Measurements from ENCODE around the gene TNFSF4. TPM values are rescaled to one million over a fixed set of nuclear protein-coding genes. Genes with fewer than 3 reads are reported as not detected.

TNFSF4 gene
- total and polyA plus RNA-seq, 4 donors, result 0.49 to 4.0 (median 2.5) TPM; not detected in 1

DNA sequence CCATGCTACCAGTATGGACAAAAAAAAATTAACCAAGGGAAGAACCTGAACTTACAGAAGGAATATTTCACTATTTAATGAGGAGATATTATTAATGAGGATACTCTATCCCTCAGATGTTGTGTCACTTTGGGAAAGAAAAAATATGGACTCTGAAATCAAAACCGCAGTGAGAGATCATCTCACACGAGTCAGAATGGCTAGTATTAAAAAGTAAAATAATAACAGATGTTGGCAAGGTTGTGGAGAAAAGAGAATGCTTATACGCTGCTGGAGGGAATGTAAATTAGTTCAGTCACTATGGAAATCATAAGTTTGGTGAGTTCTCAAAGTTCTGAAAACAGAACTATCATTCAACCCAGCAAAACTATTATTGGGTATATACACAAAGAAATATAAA lies 30.9 kb downstream of the TNFSF4 start:
- no peaks in the 10 kb centered on the region for H3K4me1 ChIP-seq (ENCODE audit: control insufficient read depth in 1 of 2, insufficient read depth in 2 of 2, low read length in 2 of 2)
- no peak for DNase-seq
- intact Hi-C loops (cut with DNase I), result no loop called here
- H3K4me3 ChIP-seq (ENCODE audit: low read length in 2 of 2), result no peak overlapping the region
- no peak overlapping the region for H3K27ac ChIP-seq (ENCODE audit: low read depth in 1 of 2, low read length in 2 of 2)
- H3K36me3 ChIP-seq (ENCODE audit: control insufficient read depth in 1 of 2, insufficient read depth in 2 of 2, low read length in 1 of 2), result no peaks in the 10 kb centered on the region
- no peaks in the 10 kb centered on the region for H3K27me3 ChIP-seq (ENCODE audit: control insufficient read depth in 1 of 2, insufficient read depth in 2 of 2, low read length in 1 of 2)
- ATAC-seq (ENCODE audit: low FRiP score), result no peak
- H3K9me3 ChIP-seq (ENCODE audit: control insufficient read depth, low read length), result peaks cover 5% of the 10 kb centered on the region
- 86 to 91% methylated on average over 3 of the region's 3 CpGs for WGBS, 2 donors

DNA sequence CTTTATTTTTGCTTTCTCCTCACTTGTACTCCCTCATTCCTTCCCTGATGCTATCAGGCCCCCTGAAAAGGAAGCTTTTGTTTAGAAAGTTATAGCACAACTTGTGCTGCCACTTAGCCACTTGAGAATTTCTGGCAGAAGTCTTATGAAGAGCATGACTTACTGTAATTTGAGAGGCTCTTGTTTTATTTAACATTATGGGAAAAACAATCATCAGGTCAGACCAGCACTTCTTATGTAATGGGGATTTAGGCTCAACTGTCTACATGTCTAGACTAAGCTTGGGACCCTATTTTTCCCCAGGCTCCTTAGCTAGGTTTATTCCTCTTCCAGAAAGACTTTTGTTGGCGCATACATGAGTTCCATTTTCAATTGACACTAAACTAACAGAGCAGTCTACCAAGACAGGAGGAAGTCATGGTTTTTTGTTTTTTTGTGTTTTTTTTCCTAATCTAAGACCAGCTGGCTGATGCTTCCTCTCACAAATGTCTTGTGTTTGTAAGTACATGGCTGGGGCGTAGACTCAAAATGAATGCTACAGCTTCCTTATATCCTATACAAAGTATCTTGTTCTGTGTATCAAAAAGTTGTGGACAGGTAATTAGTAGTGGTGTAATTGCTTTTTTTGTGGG lies 31.5 kb downstream of the TNFSF4 start:
- no peak overlapping the region for H3K27ac ChIP-seq (ENCODE audit: low read depth in 1 of 2, low read length in 2 of 2)
- no peak for ATAC-seq (ENCODE audit: low FRiP score)
- no peak for DNase-seq
- intact Hi-C loops (cut with DNase I), result no loop called here
- WGBS, 2 donors, result 95 to 96% methylated on average over 2 of the region's 2 CpGs
- no peaks in the 10 kb centered on the region for H3K4me1 ChIP-seq (ENCODE audit: control insufficient read depth in 1 of 2, insufficient read depth in 2 of 2, low read length in 2 of 2)
- no peaks in the 10 kb centered on the region for H3K27me3 ChIP-seq (ENCODE audit: control insufficient read depth in 1 of 2, insufficient read depth in 2 of 2, low read length in 1 of 2)
- no peaks in the 10 kb centered on the region for H3K36me3 ChIP-seq (ENCODE audit: control insufficient read depth in 1 of 2, insufficient read depth in 2 of 2, low read length in 1 of 2)
- H3K9me3 ChIP-seq (ENCODE audit: control insufficient read depth, low read length), result peaks cover 5% of the 10 kb centered on the region
- H3K4me3 ChIP-seq (ENCODE audit: low read length in 2 of 2), result no peak overlapping the region

DNA sequence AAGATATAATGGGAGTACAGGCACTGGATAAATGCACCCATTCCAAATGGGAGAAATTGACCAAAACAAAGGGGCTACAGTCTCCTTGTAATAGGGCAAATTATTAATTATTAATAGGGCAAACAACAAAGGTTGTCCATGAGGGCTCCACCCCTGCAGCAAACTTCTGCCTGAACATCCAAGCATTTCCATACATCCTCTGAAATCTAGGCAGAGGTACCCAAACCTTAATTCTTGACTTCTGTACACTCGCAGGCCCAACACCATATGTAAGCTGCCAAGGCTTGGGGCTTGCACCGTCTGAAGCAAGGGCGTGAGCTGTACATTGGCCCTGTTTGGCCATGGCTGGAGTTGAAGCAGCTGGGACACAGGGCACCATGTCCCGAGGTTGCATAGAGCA lies 33.7 kb downstream of the TNFSF4 start:
- 85 to 90% methylated on average over 4 of the region's 4 CpGs for WGBS, 2 donors
- no peak overlapping the region for H3K27ac ChIP-seq (ENCODE audit: low read depth in 1 of 2, low read length in 2 of 2)
- peaks cover 5% of the 10 kb centered on the region for H3K9me3 ChIP-seq (ENCODE audit: control insufficient read depth, low read length)
- intact Hi-C loops (cut with DNase I), result no loop called here
- no peak for DNase-seq
- no peaks in the 10 kb centered on the region for H3K27me3 ChIP-seq (ENCODE audit: control insufficient read depth in 1 of 2, insufficient read depth in 2 of 2, low read length in 1 of 2)
- no peak overlapping the region for H3K4me3 ChIP-seq (ENCODE audit: low read length in 2 of 2)
- ATAC-seq (ENCODE audit: low FRiP score), result no peak
- H3K4me1 ChIP-seq (ENCODE audit: control insufficient read depth in 1 of 2, insufficient read depth in 2 of 2, low read length in 2 of 2), result no peaks in the 10 kb centered on the region
- no peaks in the 10 kb centered on the region for H3K36me3 ChIP-seq (ENCODE audit: control insufficient read depth in 1 of 2, insufficient read depth in 2 of 2, low read length in 1 of 2)

DNA sequence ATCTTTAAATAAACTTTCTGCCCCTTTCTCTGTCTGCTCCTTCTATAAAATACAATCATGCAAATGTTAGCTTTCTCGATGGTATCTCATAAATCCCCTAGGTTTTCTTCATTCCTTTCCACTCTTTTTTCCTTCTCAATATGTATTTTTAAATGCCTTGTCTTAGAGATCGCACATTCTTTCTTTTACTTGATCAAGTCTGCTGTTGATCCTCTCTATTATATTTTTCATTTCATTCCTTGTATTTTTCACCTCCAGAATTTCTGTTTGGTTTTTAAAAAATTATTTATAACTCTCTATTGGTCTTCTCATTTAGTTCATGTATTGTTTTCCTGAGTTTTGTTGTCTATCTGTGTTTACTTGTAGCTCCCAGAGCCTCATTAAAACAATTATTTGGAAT lies 36.0 kb downstream of the TNFSF4 start:
- no peaks in the 10 kb centered on the region for H3K4me1 ChIP-seq (ENCODE audit: control insufficient read depth in 1 of 2, insufficient read depth in 2 of 2, low read length in 2 of 2)
- H3K36me3 ChIP-seq (ENCODE audit: control insufficient read depth in 1 of 2, insufficient read depth in 2 of 2, low read length in 1 of 2), result no peaks in the 10 kb centered on the region
- H3K9me3 ChIP-seq (ENCODE audit: control insufficient read depth, low read length), result peaks cover 5% of the 10 kb centered on the region
- no peak for ATAC-seq (ENCODE audit: low FRiP score)
- no peak overlapping the region for H3K4me3 ChIP-seq (ENCODE audit: low read length in 2 of 2)
- H3K27me3 ChIP-seq (ENCODE audit: control insufficient read depth in 1 of 2, insufficient read depth in 2 of 2, low read length in 1 of 2), result no peaks in the 10 kb centered on the region
- no peak overlapping the region for H3K27ac ChIP-seq (ENCODE audit: low read depth in 1 of 2, low read length in 2 of 2)
- WGBS, 2 donors, result 80 to 84% methylated on average over 2 of the region's 2 CpGs
- DNase-seq, result no peak
- intact Hi-C loops (cut with DNase I), result no loop called here

DNA sequence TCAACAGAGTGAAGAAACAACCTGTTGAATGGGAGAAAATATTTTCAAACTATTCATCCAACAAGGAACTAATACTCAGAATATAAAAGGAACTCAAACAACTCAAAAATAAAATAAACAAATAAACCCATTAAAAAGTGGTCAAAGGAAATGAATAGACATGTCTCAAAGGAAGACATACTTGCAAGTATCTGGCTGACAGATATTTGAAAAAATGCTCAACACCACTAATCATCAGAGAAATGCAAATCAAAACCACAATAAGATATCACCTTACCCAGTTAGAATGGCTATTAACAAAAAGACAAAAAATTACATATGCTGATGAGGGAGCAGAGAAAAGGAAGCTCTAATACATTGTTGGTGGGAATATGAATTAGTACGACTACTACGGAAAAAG lies 38.2 kb downstream of the TNFSF4 start:
- Histone ChIP-seq H3K4me1 (ENCODE audit: control insufficient read depth in 1 of 2, insufficient read depth in 2 of 2, low read length in 2 of 2) (no peaks in the 10 kb centered on the region), H3K27ac (ENCODE audit: low read depth in 1 of 2, low read length in 2 of 2) (no peak overlapping the region), H3K36me3 (ENCODE audit: control insufficient read depth in 1 of 2, insufficient read depth in 2 of 2, low read length in 1 of 2) (no peaks in the 10 kb centered on the region), H3K27me3 (ENCODE audit: control insufficient read depth in 1 of 2, insufficient read depth in 2 of 2, low read length in 1 of 2) (no peaks in the 10 kb centered on the region), H3K4me3 (ENCODE audit: low read length in 2 of 2) (no peak overlapping the region), H3K9me3 (ENCODE audit: control insufficient read depth, low read length) (peaks cover 5% of the 10 kb centered on the region)
- ATAC-seq (ENCODE audit: low FRiP score) (no peak), DNase-seq (no peak)
- intact Hi-C loops (cut with DNase I), result no loop called here
- WGBS, 2 donors, result 94 to 98% methylated on average over 2 of the region's 2 CpGs

DNA sequence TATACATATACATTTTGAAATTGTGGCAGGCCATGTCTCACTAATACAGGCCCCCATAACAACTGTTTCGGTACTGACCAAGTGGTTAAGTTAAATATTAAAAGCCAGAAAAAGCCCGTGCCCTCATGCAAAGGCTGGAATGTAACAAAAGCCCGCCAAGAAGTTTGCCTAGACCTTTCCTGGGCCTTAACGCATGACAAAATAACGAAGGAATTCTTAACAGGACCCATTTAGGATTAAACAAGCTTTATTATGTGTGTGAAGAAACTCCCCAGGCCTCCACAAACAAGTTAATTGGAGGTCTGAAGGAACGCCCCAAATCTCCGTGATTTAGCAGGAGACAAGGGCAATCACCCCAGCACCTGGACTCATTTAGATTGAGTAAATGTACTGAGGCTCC lies 42.4 kb downstream of the TNFSF4 start:
- 54 to 60% methylated on average over 7 of the region's 7 CpGs for WGBS, 2 donors
- intact Hi-C loops (cut with DNase I), result no loop called here
- H3K4me1 ChIP-seq (ENCODE audit: control insufficient read depth in 1 of 2, insufficient read depth in 2 of 2, low read length in 2 of 2), result no peaks in the 10 kb centered on the region
- no peak overlapping the region for H3K4me3 ChIP-seq (ENCODE audit: low read length in 2 of 2)
- no peak overlapping the region for H3K27ac ChIP-seq (ENCODE audit: low read depth in 1 of 2, low read length in 2 of 2)
- H3K36me3 ChIP-seq (ENCODE audit: control insufficient read depth in 1 of 2, insufficient read depth in 2 of 2, low read length in 1 of 2), result no peaks in the 10 kb centered on the region
- no peaks in the 10 kb centered on the region for H3K9me3 ChIP-seq (ENCODE audit: control insufficient read depth, low read length)
- DNase-seq (no peak), ATAC-seq (ENCODE audit: low FRiP score) (no peak)
- H3K27me3 ChIP-seq (ENCODE audit: control insufficient read depth in 1 of 2, insufficient read depth in 2 of 2, low read length in 1 of 2), result no peaks in the 10 kb centered on the region

DNA sequence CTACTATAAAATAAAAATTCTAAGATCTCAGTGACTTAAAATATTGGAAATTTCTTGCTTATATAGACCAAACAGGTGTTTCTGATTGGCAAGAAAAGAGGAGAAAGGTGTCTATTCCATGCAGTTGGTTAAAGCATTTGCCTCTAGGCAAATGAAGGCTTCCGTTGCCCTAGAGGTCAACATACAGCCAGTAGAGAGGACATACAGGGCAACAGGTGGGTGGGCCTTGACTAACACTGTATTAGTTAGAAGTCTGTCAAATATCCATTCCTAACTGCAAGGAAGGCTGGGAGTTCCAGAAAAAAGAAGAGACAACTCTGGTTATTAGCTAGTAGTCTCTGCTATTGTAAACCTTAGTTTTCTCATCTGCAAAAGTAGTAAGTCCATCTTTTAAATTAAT lies 43.0 kb downstream of the TNFSF4 start:
- DNase-seq (no peak), ATAC-seq (ENCODE audit: low FRiP score) (no peak)
- intact Hi-C loops (cut with DNase I), result no loop called here
- H3K27me3 ChIP-seq (ENCODE audit: control insufficient read depth in 1 of 2, insufficient read depth in 2 of 2, low read length in 1 of 2), result no peaks in the 10 kb centered on the region
- no peak overlapping the region for H3K4me3 ChIP-seq (ENCODE audit: low read length in 2 of 2)
- WGBS, 2 donors, result 91 to 93% methylated on average over 1 of the region's 1 CpG
- no peak overlapping the region for H3K27ac ChIP-seq (ENCODE audit: low read depth in 1 of 2, low read length in 2 of 2)
- H3K4me1 ChIP-seq (ENCODE audit: control insufficient read depth in 1 of 2, insufficient read depth in 2 of 2, low read length in 2 of 2), result no peaks in the 10 kb centered on the region
- no peaks in the 10 kb centered on the region for H3K9me3 ChIP-seq (ENCODE audit: control insufficient read depth, low read length)
- H3K36me3 ChIP-seq (ENCODE audit: control insufficient read depth in 1 of 2, insufficient read depth in 2 of 2, low read length in 1 of 2), result no peaks in the 10 kb centered on the region

DNA sequence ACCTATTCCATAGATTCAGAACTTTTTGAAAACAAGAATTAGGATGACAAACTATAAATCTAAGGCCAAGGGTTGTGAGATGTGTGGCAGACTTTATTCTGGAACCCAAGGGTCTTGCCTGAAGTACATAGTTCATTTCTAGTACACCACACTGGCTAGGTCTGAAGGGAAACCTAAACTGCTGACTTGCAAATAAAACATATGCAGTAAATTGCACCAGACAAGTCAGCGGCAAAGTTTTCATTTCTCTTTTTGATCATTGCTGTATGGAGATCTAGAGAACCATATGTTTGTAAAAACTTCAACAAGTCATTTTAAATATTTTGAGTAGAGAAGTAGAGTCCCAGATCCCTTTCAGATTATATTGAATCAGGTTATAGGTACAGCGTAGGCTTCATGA lies 43.9 kb downstream of the TNFSF4 start:
- 76 to 85% methylated on average over 2 of the region's 2 CpGs for WGBS, 2 donors
- intact Hi-C loops (cut with DNase I), result no loop called here
- Histone ChIP-seq H3K27me3 (ENCODE audit: control insufficient read depth in 1 of 2, insufficient read depth in 2 of 2, low read length in 1 of 2) (no peaks in the 10 kb centered on the region), H3K4me1 (ENCODE audit: control insufficient read depth in 1 of 2, insufficient read depth in 2 of 2, low read length in 2 of 2) (no peaks in the 10 kb centered on the region), H3K36me3 (ENCODE audit: control insufficient read depth in 1 of 2, insufficient read depth in 2 of 2, low read length in 1 of 2) (no peaks in the 10 kb centered on the region), H3K4me3 (ENCODE audit: low read length in 2 of 2) (no peak overlapping the region), H3K27ac (ENCODE audit: low read depth in 1 of 2, low read length in 2 of 2) (no peak overlapping the region), H3K9me3 (ENCODE audit: control insufficient read depth, low read length) (no peaks in the 10 kb centered on the region)
- ATAC-seq (ENCODE audit: low FRiP score) (no peak), DNase-seq (no peak)

DNA sequence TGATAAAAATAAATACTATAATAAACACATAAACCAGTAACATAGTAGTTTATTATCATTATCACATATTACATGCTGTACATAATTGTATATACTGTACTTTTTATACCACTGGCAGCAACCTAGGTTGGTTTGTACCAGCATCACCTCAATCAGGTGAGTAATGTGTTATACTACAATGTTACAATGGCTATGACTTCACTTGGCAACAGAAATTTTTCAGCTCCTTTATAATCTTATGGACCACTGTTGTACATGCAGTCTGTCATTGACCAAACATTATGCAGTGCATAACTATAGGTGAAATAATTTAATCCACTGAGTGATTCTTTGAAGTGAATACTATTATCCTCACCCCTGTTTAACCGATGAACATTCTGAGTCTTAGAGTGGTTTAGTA lies 44.5 kb downstream of the TNFSF4 start:
- no peaks in the 10 kb centered on the region for H3K36me3 ChIP-seq (ENCODE audit: control insufficient read depth in 1 of 2, insufficient read depth in 2 of 2, low read length in 1 of 2)
- no peaks in the 10 kb centered on the region for H3K4me1 ChIP-seq (ENCODE audit: control insufficient read depth in 1 of 2, insufficient read depth in 2 of 2, low read length in 2 of 2)
- DNase-seq, result no peak
- ATAC-seq (ENCODE audit: low FRiP score), result no peak
- no peak overlapping the region for H3K27ac ChIP-seq (ENCODE audit: low read depth in 1 of 2, low read length in 2 of 2)
- no peak overlapping the region for H3K4me3 ChIP-seq (ENCODE audit: low read length in 2 of 2)
- intact Hi-C loops (cut with DNase I), result no loop called here
- no peaks in the 10 kb centered on the region for H3K27me3 ChIP-seq (ENCODE audit: control insufficient read depth in 1 of 2, insufficient read depth in 2 of 2, low read length in 1 of 2)
- no peaks in the 10 kb centered on the region for H3K9me3 ChIP-seq (ENCODE audit: control insufficient read depth, low read length)
- WGBS, 2 donors, result 93 to 99% methylated on average over 1 of the region's 1 CpG

Measured in aorta (tissue), 5 donors.